Measurements from ENCODE around the gene PDE10A.

GRCh38 chr6:165660857-165661663, 2.0 kb downstream of the PDE10A start:
- no peak for TF ChIP-seq BRF2 (IDR thresholded peaks at IDR 0.05; ENCODE audit: borderline replicate concordance, insufficient read depth, insufficient read length)
- no peak for TF ChIP-seq CREBBP (IDR thresholded peaks at IDR 0.05; ENCODE audit: low read depth, low read length)
- TF ChIP-seq, protein P1, sequence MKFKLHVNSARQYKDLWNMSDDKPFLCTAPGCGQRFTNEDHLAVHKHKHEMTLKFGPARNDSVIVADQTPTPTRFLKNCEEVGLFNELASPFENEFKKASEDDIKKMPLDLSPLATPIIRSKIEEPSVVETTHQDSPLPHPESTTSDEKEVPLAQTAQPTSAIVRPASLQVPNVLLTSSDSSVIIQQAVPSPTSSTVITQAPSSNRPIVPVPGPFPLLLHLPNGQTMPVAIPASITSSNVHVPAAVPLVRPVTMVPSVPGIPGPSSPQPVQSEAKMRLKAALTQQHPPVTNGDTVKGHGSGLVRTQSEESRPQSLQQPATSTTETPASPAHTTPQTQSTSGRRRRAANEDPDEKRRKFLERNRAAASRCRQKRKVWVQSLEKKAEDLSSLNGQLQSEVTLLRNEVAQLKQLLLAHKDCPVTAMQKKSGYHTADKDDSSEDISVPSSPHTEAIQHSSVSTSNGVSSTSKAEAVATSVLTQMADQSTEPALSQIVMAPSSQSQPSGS (CRISPR knock-in tag; IDR thresholded peaks at IDR 0.05) = no peak
- no peak for TF ChIP-seq ZNF146 (CRISPR knock-in tag; IDR thresholded peaks at IDR 0.05; ENCODE audit: unreplicated experiment)
- TF ChIP-seq ZNF121 (CRISPR knock-in tag; conservative IDR thresholded peaks at IDR 0.05) = no peak
- no peak for TF ChIP-seq CEBPB (tag; IDR thresholded peaks at IDR 0.05)
- TF ChIP-seq, protein P2, sequence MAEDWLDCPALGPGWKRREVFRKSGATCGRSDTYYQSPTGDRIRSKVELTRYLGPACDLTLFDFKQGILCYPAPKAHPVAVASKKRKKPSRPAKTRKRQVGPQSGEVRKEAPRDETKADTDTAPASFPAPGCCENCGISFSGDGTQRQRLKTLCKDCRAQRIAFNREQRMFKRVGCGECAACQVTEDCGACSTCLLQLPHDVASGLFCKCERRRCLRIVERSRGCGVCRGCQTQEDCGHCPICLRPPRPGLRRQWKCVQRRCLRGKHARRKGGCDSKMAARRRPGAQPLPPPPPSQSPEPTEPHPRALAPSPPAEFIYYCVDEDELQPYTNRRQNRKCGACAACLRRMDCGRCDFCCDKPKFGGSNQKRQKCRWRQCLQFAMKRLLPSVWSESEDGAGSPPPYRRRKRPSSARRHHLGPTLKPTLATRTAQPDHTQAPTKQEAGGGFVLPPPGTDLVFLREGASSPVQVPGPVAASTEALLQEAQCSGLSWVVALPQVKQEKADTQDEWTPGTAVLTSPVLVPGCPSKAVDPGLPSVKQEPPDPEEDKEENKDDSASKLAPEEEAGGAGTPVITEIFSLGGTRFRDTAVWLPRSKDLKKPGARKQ (CRISPR knock-in tag; IDR thresholded peaks at IDR 0.05) = no peak
- no peak for TF ChIP-seq POLR2AphosphoS5 (IDR thresholded peaks at IDR 0.05; ENCODE audit: control insufficient read depth, insufficient read depth, low read depth, low read length)
